IPS-11a (cell line): Measurements from ENCODE around the gene CNOT1.
"Not testable (repeated sequence)": the region's sequence is repeated elsewhere in the genome, so short reads cannot be mapped to it uniquely, and the experiment has no call there.

Source experiments
- H3K4me3 ChIP-seq: one replicate; pipeline ENCODE4 v1.5.1; 2013; ENCODE audit warnings: low read depth, low read length, control low read depth

The CNOT1 gene

GRCh38 chr16:58503863-58504688, 125.5 kb downstream of the CNOT1 start:
- no peak overlapping the region for H3K4me3 ChIP-seq

- H3K4me3 ChIP-seq = no peak overlapping the region
Observed at GRCh38 chr16:58503166-58503862, 126.3 kb downstream of the CNOT1 start.

- no peak overlapping the region for H3K4me3 ChIP-seq
Observed at GRCh38 chr16:58502217-58502921, 127.3 kb downstream of the CNOT1 start.

- peak overlapping the region; percentile 62 for H3K4me3 ChIP-seq
Observed at GRCh38 chr16:58501242-58502131, 128.1 kb downstream of the CNOT1 start.

GRCh38 chr16:58500430-58501241, 129.0 kb downstream of the CNOT1 start:
- H3K4me3 ChIP-seq = peak overlapping the region; percentile 62

GRCh38 chr16:58499615-58500351, 129.8 kb downstream of the CNOT1 start, which contains the start of gene NDRG4:
Gene NDRG4 (plus strand): TSS chr16:58500143. CDS start chr16:58500249, 106 bp downstream.
- peak within 1 kb of the TSS; percentile 62 for H3K4me3 ChIP-seq

DNA sequence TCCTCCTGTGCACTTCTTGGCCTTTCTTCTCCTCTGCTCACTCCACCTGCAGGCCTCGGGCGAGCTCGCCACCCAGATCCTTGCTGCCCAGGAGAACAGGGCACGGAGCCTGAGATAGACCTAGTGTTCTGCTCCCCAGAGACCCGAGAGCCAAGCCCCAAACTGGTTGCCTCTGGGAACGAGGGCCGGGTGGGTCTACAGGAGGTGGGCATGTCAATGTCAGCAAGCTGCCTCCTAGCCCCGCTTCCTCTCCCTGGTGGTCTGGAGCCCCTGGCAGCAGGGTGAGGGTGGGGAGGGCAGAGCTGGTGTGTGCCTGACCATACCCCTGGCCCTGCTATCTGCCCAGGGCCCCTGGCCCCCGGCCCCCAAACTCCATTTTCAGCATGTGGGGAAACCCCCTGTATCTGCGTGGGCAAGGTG, 130.5 kb downstream of the CNOT1 start:
- no peak overlapping the region for H3K4me3 ChIP-seq

GRCh38 chr16:58498341-58499091, 131.1 kb downstream of the CNOT1 start:
- no peak overlapping the region for H3K4me3 ChIP-seq

GRCh38 chr16:58497935-58498334, 131.7 kb downstream of the CNOT1 start:
- H3K4me3 ChIP-seq = no peak overlapping the region

DNA sequence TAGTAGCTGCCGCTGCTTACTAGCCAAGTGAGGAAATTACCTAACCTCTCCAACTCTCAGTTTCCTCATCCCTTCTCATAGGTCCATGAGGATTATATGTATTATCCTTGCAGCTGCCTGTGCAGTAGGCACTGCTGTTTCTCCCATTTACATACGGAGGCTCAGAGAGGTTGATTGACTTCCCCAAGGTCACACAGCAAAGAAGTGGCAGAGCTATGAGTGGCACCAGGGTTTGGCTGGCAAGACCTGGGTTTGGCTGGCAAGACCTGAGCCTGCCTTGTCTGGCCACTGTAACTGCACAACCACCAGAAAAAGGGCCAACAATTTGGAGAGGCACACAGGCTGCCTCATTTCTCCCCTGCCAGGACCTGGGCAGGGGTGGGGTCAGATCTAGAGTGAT, 132.2 kb downstream of the CNOT1 start:
- no peak overlapping the region for H3K4me3 ChIP-seq

DNA sequence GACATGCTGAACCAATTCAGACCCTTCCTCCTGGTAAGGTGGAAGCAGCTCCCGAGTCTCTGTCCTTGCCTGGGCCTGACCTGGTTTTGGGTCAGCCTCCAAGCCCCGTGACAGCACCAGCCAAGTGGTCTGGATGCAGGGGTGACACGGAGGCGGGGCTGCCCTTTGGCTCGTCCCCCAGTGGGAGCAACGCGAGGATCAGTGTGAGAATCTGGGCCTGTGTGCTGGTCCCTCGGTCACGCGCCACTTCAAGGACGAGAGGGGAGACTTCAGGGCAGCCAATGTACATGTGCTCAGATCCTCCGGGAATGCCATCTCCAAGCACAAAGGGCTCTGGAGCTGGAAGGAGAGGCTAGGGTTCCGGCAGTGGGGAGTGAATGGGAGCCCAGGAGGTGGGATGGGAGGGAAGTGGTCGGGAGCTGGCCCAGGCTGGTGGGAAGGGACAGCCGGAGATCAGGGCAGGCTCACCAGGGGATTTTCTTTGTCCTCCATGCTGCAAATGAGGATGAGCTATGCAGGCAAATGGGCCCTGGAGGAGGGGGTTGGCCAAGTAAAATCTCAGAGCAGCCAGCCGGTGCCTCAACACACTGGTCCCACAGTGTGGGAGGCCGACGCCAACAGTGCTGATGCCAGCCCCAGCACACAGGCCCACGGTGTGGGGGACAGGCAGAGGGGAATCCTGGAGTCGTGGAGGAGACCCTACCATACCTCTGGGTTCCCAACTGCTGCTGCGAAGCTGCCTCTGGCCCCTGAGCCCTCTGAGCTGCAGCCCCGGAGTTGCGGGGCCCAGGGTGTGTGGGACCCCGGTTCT, 133.9 kb downstream of the CNOT1 start:
- no peak overlapping the region for H3K4me3 ChIP-seq

GRCh38 chr16:58494981-58495520, 134.6 kb downstream of the CNOT1 start:
- no peak overlapping the region for H3K4me3 ChIP-seq

GRCh38 chr16:58493756-58494431, 135.7 kb downstream of the CNOT1 start:
- no peak overlapping the region for H3K4me3 ChIP-seq

GRCh38 chr16:58492735-58493134, 136.9 kb downstream of the CNOT1 start:
- no peak overlapping the region for H3K4me3 ChIP-seq

DNA sequence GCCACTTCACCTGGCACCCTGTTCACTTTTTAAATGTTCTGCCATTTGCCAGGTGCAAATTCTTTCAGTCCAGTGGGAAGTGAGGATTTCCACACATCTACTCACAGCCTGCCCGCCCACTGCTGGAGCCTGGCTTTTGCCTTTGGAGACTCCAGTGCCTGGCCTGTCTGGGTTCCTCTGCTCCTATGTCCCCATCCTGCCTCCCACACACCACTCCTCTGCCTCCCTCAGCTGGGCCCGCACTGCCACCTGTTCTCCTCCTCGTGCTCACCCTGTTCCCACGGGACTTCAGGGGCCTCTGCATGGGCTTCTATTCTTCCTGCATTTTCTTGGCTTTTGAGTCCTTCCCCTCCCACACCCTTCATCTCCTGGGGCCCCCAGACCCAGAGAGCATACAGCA, 137.6 kb downstream of the CNOT1 start:
- H3K4me3 ChIP-seq = no peak overlapping the region

GRCh38 chr16:58490539-58490938, 139.1 kb downstream of the CNOT1 start:
- not testable (repeated sequence) for H3K4me3 ChIP-seq

- no peak overlapping the region for H3K4me3 ChIP-seq
Observed at GRCh38 chr16:58490065-58490464, 139.6 kb downstream of the CNOT1 start.
